HL-60/S4 treated with phorbol 12-myristate 13-acetate at 8.2 ng/mL for 4 days and 3 days (cell line): Measurements from ENCODE around the gene MPL.

Experiments used
- in situ Hi-C: fragments of 300-500 bp; cut with MboI; formaldehyde crosslinking; loops from 2 replicates; pipeline ENCODE4 v1.15.0; 2022; ENCODE audit warnings: low sequenced_read_pairs

MPL gene

DNA sequence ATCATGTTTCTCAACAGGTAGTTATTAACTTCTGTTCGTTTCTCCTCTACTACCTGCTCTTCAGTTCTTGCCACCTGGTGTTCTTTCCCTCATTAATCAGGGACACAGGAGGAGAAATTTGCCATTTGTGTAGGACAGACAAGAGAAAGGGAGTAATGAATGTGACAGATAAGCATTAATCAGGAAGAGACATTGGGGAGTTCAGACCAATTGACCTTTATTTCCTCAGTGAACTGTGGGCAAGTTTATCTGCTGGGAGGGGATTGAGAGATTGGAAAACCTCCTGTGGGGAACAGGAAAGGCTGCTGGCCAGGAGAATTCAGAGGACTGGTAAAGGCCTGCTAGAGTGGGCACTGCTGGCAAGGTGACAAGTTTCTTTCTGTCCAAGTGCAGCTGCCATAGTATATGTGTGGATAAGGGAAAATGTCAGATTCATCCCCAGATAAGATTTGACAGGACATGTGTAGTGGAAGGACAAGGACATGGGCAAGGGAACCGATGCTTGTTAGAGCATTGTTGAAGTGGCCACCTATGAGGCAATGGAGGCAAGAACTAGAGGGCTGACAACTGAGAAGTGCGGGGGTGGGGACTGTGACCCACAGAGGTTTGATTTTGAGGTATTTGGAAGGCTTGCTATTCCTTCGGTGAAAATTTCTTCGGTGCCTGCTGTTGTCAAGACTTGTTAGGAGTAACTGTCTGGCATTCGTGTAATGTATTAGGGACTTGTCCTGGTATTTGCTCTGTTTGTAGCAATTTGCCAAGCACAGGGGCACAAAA is 64.7 kb downstream of the MPL start:
- in situ Hi-C loops = loop anchor here (10.0 kb wide), 1 partner anchor 167 kb away; no protein-coding TSS in a partner anchor
